Measurements from ENCODE around the gene SLC19A1.

The SLC19A1 gene

DNA sequence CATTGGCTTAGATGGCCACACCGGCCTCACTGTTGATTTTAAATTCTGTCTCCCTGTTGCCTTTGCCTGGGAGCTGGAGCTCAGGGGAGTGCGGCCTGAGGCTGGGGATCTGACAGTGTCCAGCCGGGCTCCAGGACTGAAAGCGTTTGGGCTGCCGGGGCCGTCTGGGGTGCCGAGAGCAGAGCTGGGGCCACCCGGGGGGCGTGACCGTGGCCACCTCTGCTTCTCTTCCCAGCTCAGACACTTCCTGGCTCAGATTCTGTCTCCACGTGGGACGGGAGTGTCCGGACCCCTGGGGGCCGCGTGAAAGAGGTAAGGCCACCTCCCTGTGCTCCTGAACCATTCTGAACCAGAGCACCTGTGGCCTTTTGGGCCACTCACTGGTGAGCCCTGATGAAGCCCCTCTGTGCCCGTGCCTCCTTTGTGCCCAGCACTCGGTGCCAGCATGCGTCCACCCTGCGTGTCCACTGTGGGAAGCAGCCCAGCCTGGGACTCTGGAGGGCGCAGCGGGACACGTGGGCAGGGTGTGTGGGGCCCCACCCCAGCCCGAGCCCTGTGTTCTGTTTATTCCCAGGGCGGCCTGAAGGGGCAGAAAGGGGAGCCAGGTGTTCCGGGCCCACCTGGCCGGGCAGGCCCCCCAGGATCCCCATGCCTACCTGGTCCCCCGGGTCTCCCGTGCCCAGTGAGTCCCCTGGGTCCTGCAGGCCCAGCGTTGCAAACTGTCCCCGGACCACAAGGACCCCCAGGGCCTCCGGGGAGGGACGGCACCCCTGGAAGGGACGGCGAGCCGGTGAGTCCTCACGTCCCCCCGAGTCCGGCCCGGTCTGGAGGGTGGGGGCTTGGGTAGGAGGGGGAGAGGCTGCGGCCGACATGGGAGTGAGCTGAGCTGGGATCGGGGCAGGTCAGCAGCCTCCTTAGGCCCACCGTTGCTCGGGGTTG lies 64.8 kb downstream of the SLC19A1 start:
- Histone ChIP-seq H2AK5ac (ENCODE audit: low read length) (no peak overlapping the region), H3K79me2 (ENCODE audit: control insufficient read depth, insufficient read depth, low read length) (no peaks in the 10 kb centered on the region), H3K4ac (ENCODE audit: low read depth, low read length) (no peak overlapping the region), H3K18ac (ENCODE audit: low read length) (no peak overlapping the region), H3K56ac (ENCODE audit: low read length) (peak overlapping the region; percentile 37), H3K27ac (ENCODE audit: low read depth, low read length) (peak overlapping the region; percentile 18), H3K27me3 (ENCODE audit: insufficient read depth, low read length, poor library complexity) (no peaks in the 10 kb centered on the region), H3K36me3 (ENCODE audit: control insufficient read depth, insufficient read depth, low read length) (peaks cover 6% of the 10 kb centered on the region), H2BK120ac (ENCODE audit: low read depth, low read length) (no peak overlapping the region), H3K4me1 (ENCODE audit: control insufficient read depth, low read depth, low read length) (no peaks in the 10 kb centered on the region), H4K5ac (ENCODE audit: low read length) (no peak overlapping the region), H4K8ac (ENCODE audit: low read depth, low read length) (no peak overlapping the region), H3K9ac (ENCODE audit: low read length) (peak overlapping the region; percentile 32), H3K79me1 (ENCODE audit: low read length) (peaks cover 7% of the 10 kb centered on the region), H3K23ac (ENCODE audit: low read length) (no peak overlapping the region), H3K4me2 (ENCODE audit: low read length) (no peak overlapping the region), H2BK15ac (replicated peaks; ENCODE audit: low read depth) (no peak overlapping the region), H2BK5ac (ENCODE audit: low read length) (no peak overlapping the region), H3K4me3 (ENCODE audit: low read length) (no peak overlapping the region)
- no peak for DNase-seq
- WGBS (ENCODE audit: extremely low coverage, insufficient coverage, low lambda C conversion rate): no CpG with 5 or more reads among the region's 44 CpGs

DNA sequence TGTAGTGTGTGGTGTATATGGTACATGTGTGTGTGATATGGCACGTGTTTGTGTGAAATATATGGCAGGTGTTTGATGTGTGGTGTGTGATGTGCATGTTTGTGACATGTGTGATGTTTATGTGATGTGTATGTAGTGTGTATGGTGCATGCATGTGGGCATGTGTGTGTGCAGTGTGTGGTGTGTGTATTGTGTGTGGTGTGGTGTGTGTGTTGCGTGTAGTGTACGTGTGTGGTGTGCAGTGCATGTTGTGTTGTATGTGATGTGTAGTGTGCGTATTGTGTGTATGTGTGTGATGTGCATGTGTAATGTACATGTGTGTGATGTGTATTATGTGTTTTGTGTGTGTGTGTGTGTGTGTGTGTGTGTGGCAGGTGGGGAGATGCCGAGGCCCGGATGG lies 65.7 kb downstream of the SLC19A1 start:
- no peak overlapping the region for H3K4me2 ChIP-seq (ENCODE audit: low read length)
- WGBS (ENCODE audit: extremely low coverage, insufficient coverage, low lambda C conversion rate): 100% methylated on average over 4 of the region's 6 CpGs
- no peak overlapping the region for H3K4me3 ChIP-seq (ENCODE audit: low read length)

GRCh38 chr21:45475797-45476570 lies 66.3 kb downstream of the SLC19A1 start:
- no peak overlapping the region for H4K5ac ChIP-seq (ENCODE audit: low read length)
- H3K27ac ChIP-seq (ENCODE audit: low read depth, low read length): no peak overlapping the region
- DNase-seq: no peak
- no peak overlapping the region for H3K4ac ChIP-seq (ENCODE audit: low read depth, low read length)
- H3K9ac ChIP-seq (ENCODE audit: low read length): no peak overlapping the region
- 100% methylated on average over 1 of the region's 53 CpGs for WGBS (ENCODE audit: extremely low coverage, insufficient coverage, low lambda C conversion rate)
- H3K23ac ChIP-seq (ENCODE audit: low read length): no peak overlapping the region
- peaks cover 6% of the 10 kb centered on the region for H3K36me3 ChIP-seq (ENCODE audit: control insufficient read depth, insufficient read depth, low read length)
- no peak overlapping the region for H2AK5ac ChIP-seq (ENCODE audit: low read length)
- H2BK120ac ChIP-seq (ENCODE audit: low read depth, low read length): no peak overlapping the region
- peaks cover 6% of the 10 kb centered on the region for H3K79me2 ChIP-seq (ENCODE audit: control insufficient read depth, insufficient read depth, low read length)
- H4K8ac ChIP-seq (ENCODE audit: low read depth, low read length): no peak overlapping the region
- no peak overlapping the region for H3K4me3 ChIP-seq (ENCODE audit: low read length)
- H2BK15ac ChIP-seq (replicated peaks; ENCODE audit: low read depth): no peak overlapping the region
- H3K27me3 ChIP-seq (ENCODE audit: insufficient read depth, low read length, poor library complexity): no peaks in the 10 kb centered on the region
- H3K4me1 ChIP-seq (ENCODE audit: control insufficient read depth, low read depth, low read length): no peaks in the 10 kb centered on the region
- no peak overlapping the region for H2BK5ac ChIP-seq (ENCODE audit: low read length)
- H3K79me1 ChIP-seq (ENCODE audit: low read length): peaks cover 7% of the 10 kb centered on the region
- H3K4me2 ChIP-seq (ENCODE audit: low read length): no peak overlapping the region
- H3K18ac ChIP-seq (ENCODE audit: low read length): no peak overlapping the region
- H3K56ac ChIP-seq (ENCODE audit: low read length): no peak overlapping the region

More for the DNA sequence above, 65.7 kb downstream of the SLC19A1 start:
- no peak overlapping the region for H3K9ac ChIP-seq (ENCODE audit: low read length)
- H4K5ac ChIP-seq (ENCODE audit: low read length): no peak overlapping the region
- H3K79me1 ChIP-seq (ENCODE audit: low read length): peaks cover 7% of the 10 kb centered on the region
- no peak overlapping the region for H3K56ac ChIP-seq (ENCODE audit: low read length)
- H3K27me3 ChIP-seq (ENCODE audit: insufficient read depth, low read length, poor library complexity): no peaks in the 10 kb centered on the region
- H3K4me1 ChIP-seq (ENCODE audit: control insufficient read depth, low read depth, low read length): no peaks in the 10 kb centered on the region
- H3K79me2 ChIP-seq (ENCODE audit: control insufficient read depth, insufficient read depth, low read length): peaks cover under 1% of the 10 kb centered on the region
- no peak overlapping the region for H3K4ac ChIP-seq (ENCODE audit: low read depth, low read length)
- no peak overlapping the region for H3K18ac ChIP-seq (ENCODE audit: low read length)
- no peak for DNase-seq
- H3K36me3 ChIP-seq (ENCODE audit: control insufficient read depth, insufficient read depth, low read length): peaks cover 6% of the 10 kb centered on the region
- H2BK120ac ChIP-seq (ENCODE audit: low read depth, low read length): no peak overlapping the region
- no peak overlapping the region for H2AK5ac ChIP-seq (ENCODE audit: low read length)
- no peak overlapping the region for H4K8ac ChIP-seq (ENCODE audit: low read depth, low read length)
- no peak overlapping the region for H3K27ac ChIP-seq (ENCODE audit: low read depth, low read length)
- no peak overlapping the region for H2BK5ac ChIP-seq (ENCODE audit: low read length)
- H2BK15ac ChIP-seq (replicated peaks; ENCODE audit: low read depth): no peak overlapping the region
- no peak overlapping the region for H3K23ac ChIP-seq (ENCODE audit: low read length)

DNA sequence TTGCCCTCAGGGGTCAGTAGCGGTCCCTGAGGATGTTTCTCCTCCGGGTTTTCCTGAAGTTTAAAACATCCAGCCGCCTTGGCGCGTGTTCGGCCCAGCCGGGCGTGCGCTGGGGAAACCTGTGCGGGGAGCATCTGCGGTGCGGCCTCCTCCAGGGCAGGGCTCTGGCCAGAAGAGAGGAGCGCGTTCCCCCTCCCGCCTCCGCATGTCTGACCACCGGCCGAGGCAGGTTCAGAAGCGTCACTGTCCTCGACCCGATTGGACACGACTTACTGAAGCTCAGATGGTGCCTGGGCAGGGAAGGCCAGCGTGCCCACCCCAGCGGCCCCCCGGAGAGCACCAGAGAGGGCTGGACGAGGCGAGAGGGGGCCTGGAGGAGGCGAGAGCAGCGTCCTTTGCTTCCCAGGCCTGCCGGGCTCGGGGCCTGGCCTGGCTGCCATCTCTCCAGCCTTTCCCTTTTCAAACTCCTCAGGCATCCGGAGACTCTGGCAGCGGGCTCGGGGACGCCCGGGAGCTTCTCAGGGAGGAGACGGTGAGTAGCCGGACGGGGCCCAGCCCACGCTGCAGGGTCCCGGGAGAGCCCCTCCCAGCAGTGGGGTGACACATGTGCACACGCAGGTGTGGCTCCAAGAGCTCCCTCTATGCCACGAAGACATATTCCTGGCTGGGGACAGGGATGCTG lies 67.1 kb downstream of the SLC19A1 start:
- Histone ChIP-seq H2BK15ac (replicated peaks; ENCODE audit: low read depth) (no peak overlapping the region), H3K4me1 (ENCODE audit: control insufficient read depth, low read depth, low read length) (no peaks in the 10 kb centered on the region), H3K4me3 (ENCODE audit: low read length) (no peak overlapping the region), H3K27ac (ENCODE audit: low read depth, low read length) (no peak overlapping the region), H3K27me3 (ENCODE audit: insufficient read depth, low read length, poor library complexity) (no peaks in the 10 kb centered on the region), H2BK120ac (ENCODE audit: low read depth, low read length) (no peak overlapping the region), H3K56ac (ENCODE audit: low read length) (no peak overlapping the region), H3K4me2 (ENCODE audit: low read length) (no peak overlapping the region), H2BK5ac (ENCODE audit: low read length) (no peak overlapping the region), H3K4ac (ENCODE audit: low read depth, low read length) (no peak overlapping the region), H3K23ac (ENCODE audit: low read length) (no peak overlapping the region), H3K18ac (ENCODE audit: low read length) (no peak overlapping the region), H3K79me2 (ENCODE audit: control insufficient read depth, insufficient read depth, low read length) (peaks cover 7% of the 10 kb centered on the region), H3K9ac (ENCODE audit: low read length) (no peak overlapping the region), H2AK5ac (ENCODE audit: low read length) (no peak overlapping the region), H3K79me1 (ENCODE audit: low read length) (peaks cover 7% of the 10 kb centered on the region), H4K8ac (ENCODE audit: low read depth, low read length) (no peak overlapping the region), H3K36me3 (ENCODE audit: control insufficient read depth, insufficient read depth, low read length) (peaks cover 6% of the 10 kb centered on the region), H4K5ac (ENCODE audit: low read length) (no peak overlapping the region)
- no CpG with 5 or more reads among the region's 43 CpGs for WGBS (ENCODE audit: extremely low coverage, insufficient coverage, low lambda C conversion rate)
- no peak for DNase-seq

DNA sequence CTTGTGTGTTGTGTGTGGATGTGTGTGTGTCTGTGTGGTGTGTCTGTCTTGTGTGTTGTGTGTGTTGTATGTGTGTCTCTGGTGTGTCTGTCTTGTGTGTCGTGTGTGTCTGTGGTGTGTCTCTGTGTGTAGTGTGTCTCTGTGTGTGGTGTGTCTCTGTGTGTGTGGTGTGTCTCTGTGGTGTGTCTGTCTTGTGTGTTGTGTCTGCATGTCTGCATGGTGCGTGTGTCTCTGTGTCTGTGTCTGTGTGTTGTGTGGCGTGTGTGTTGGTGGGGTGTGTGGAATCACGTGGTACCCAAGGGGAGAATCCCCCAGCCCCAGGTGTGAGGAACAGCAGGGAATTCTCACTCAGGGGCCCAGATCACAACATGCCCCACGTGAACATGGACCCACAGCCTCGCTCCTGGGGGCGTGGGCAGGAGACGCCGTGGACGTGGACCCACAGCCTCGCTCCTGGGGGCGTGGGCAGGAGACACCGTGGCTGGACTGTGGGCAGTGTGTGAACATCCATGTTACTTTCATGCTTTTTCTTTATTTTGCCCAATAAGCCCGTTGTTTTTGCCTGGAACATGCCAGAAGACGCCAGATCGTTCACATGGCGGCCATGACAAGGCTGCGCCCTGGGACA lies 67.8 kb downstream of the SLC19A1 start:
- H3K9ac ChIP-seq (ENCODE audit: low read length): no peak overlapping the region
- H3K79me2 ChIP-seq (ENCODE audit: control insufficient read depth, insufficient read depth, low read length): peaks cover 7% of the 10 kb centered on the region
- H2BK5ac ChIP-seq (ENCODE audit: low read length): no peak overlapping the region
- no peak overlapping the region for H3K4ac ChIP-seq (ENCODE audit: low read depth, low read length)
- H3K23ac ChIP-seq (ENCODE audit: low read length): no peak overlapping the region
- peaks cover 7% of the 10 kb centered on the region for H3K79me1 ChIP-seq (ENCODE audit: low read length)
- no peak overlapping the region for H4K5ac ChIP-seq (ENCODE audit: low read length)
- no peaks in the 10 kb centered on the region for H3K27me3 ChIP-seq (ENCODE audit: insufficient read depth, low read length, poor library complexity)
- no peak for DNase-seq
- H3K4me2 ChIP-seq (ENCODE audit: low read length): no peak overlapping the region
- no peak overlapping the region for H3K56ac ChIP-seq (ENCODE audit: low read length)
- H3K4me3 ChIP-seq (ENCODE audit: low read length): no peak overlapping the region
- H3K27ac ChIP-seq (ENCODE audit: low read depth, low read length): no peak overlapping the region
- H2BK15ac ChIP-seq (replicated peaks; ENCODE audit: low read depth): no peak overlapping the region
- H3K4me1 ChIP-seq (ENCODE audit: control insufficient read depth, low read depth, low read length): no peaks in the 10 kb centered on the region
- WGBS (ENCODE audit: extremely low coverage, insufficient coverage, low lambda C conversion rate): no CpG with 5 or more reads among the region's 18 CpGs
- H4K8ac ChIP-seq (ENCODE audit: low read depth, low read length): no peak overlapping the region
- peaks cover 6% of the 10 kb centered on the region for H3K36me3 ChIP-seq (ENCODE audit: control insufficient read depth, insufficient read depth, low read length)
- no peak overlapping the region for H2AK5ac ChIP-seq (ENCODE audit: low read length)
- H3K18ac ChIP-seq (ENCODE audit: low read length): no peak overlapping the region
- H2BK120ac ChIP-seq (ENCODE audit: low read depth, low read length): no peak overlapping the region
